ENCODE results near the gene LARP6.
"Not testable (repeated sequence)": the region's sequence is repeated elsewhere in the genome, so short reads cannot be mapped to it uniquely, and the experiment has no call there.

LARP6 gene

DNA sequence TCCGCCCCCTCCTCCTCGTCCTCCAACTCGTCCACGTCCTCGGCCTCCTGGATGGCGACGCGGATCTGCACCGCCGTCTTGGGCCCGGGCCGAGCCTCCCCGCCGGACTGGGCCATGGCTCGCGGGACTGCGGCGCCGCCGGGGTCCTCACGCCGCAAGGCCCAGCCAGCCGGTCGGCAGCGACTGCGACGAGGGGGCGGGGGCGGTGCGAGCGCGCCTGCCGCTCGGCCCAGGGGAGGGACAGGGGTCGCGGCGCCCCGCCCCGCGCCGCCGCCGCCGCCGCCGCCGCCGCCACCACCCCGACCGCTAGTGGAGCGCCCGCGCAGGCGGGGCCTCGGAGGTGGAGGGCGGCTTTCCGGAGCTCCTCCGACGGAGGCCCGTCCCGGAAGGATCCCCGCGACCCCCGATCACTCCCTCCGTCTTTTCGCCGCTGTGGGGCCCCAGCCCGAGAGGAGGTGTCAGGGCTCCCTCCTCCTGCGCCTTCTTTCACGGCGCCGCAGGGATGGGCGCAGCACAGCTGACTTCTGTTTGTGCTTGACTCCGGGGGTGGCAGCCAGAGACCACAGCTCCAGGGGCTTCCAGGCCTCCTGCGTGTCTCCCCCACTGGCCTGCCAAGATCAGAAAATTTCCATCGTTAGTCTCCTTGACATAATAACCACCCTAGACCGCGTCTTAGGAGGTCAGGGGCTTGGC, at the start of gene LARP6:
LARP6 (minus strand) TSS at position 185 of the 693 bp plus-strand sequence; CDS start at position 116, 69 bp downstream.
- no peak for DNase-seq (ENCODE audit: low spot score)

DNA sequence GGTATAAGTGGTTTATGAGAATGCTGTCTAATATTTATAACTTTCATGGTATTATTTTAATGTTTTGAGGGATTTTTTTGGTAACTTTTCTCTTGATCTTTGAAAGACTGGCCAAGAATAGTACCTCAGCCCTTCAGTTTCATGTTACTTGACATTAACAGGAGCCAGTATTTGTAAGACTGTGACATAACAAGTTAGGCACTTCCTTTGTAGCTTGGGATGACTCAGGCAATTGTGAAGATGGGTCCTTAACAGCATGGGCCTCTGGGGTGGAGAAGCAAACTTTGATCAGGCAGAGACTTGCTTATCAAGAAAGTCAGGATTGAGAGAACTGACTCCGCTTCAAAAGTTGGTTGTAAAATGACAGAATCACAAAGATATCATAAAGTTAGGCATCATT, 48.1 kb upstream of the LARP6 start:
- DNase-seq (ENCODE audit: low spot score), result no peak

DNA sequence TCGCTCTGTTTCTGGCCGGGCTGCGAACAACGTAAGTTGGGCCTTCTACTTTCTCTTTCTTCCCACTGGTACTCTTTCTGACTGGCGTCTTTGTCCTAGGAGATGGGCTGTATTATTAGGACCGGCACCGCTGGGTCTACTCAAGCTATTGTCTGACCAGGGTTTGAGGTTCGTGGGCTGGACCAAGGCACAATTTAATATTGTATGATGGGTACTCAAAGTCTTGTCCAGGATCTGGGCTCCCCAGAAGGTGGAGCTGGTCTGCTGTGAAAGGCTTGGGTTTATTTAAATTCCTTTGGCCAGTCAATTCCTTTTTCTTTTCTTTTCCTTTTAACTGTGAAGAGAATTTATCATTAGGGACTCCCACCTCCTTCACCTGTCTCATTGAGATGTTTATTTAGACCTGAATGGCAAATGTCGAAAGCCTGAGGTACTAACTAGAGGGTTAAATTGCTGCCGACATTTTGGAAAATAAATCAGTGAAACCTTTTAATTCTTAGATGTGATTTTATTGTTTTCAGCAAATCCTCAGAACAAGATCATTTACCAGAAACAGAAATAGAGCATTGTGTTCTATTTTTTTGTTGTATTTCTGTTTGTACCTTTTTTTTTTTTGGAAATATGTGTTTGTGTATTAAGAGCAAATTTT, 39.1 kb upstream of the LARP6 start:
- no peak for DNase-seq (ENCODE audit: low spot score)

DNA sequence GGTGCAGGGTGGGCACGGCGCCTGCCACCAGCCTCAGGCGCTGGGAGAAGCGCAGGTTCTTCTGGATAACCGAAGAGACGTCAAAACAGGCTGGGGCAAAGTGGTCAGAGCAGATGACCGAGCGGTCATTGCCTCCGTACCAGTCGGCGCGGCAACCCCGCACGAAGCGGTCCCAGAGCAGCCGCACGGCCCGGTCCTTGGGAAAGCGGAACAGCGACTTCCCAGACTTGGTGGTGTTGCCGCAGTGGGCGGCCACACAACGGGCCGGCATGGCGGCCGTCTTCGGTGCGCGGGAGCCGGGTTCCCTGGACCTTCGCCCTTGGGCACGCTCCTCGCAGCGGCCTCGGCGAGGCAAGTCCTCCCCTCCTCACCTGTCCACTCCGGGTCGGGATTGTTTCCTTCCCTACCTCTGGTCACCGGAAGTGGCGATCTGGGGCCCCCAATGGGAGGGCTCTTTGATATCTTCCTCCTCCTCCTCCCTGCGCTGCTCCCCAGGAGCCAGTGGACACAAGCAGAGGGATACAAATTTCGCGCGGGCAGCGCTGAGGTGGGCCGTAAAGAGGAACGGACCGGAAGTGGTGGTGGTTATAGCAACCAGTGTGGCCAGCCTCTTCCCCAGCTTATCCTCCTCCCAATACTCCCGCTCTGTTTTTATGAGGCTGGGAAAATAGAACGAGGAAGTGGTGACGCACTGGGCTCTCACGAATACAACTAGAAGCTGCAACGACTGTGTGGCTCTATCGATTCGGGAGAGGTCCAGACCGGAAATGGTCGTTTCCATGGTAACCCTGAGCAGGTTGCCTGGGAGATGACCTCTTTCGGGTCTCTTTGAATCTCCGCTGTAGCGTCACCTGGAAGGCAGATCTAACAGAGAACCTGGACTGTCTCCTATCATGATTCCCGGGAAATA, 38.3 kb upstream of the LARP6 start, which contains the start of the genes LRRC49 and THAP10:
LRRC49 (plus strand) TSS at position 825 of the 910 bp plus-strand sequence; CDS start at position 894, 69 bp downstream.
THAP10 (minus strand) TSS at position 432 of the 910 bp plus-strand sequence; CDS start at position 271, 161 bp downstream.
- DNase-seq (ENCODE audit: low spot score), result no peak

DNA sequence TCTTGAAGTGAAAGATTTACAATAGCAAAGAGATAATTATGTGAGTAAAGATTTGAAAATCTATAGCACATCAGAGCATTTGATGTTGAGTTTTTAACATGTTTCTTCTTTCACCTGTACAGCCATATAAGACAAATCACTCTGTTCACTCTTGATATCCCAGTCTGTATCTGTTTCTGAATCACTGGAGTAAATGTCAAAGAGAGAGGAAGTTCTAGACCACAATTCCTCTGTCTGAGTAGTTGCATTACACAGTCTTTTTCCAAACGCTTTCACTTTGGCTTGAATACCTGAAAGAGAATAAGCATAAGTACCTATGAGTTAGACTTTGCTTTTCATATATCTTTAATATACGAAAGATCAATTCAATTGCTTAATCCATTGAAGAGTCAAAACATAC, 28.4 kb upstream of the LARP6 start:
- DNase-seq (ENCODE audit: low spot score), result no peak

DNA sequence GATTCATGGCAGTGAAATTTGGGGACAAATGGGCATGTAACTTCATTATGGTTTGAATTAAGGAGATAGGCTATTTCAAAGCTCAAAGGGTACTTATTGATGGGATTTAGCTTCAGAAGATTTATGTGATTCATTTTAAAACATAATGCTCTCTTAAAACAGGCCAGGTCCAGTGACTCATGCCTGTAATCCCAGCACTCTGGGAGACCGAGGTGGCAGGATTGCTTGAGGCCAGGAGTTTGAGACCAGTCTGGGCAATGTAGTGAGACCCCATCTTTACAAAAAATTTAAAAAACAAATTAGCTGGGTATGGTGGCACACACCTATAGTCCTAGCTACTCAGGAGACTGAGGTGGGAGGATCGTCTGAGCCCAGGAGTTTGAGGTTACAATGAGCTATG, 26.8 kb upstream of the LARP6 start:
- DNase-seq (ENCODE audit: low spot score), result no peak

DNA sequence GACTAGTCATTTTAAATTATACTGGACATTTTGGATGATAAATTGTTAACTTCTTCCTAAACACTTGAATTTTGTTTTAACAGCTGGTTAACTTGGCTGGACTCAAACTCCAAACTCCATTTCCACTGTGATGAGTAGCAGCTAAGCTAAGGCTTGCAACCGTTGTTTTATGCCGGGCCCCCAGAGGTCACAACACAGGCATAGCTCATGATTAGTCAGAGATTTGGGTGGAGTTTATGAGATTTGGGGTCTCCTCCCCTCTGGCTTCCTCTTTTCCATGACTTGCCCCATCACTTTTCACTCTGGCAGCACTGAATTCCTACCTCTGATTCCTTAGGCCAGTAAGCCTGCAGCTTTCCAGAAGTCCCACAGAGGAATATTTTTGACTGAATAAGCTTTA, 25.4 kb upstream of the LARP6 start:
- DNase-seq (ENCODE audit: low spot score), result no peak

DNA sequence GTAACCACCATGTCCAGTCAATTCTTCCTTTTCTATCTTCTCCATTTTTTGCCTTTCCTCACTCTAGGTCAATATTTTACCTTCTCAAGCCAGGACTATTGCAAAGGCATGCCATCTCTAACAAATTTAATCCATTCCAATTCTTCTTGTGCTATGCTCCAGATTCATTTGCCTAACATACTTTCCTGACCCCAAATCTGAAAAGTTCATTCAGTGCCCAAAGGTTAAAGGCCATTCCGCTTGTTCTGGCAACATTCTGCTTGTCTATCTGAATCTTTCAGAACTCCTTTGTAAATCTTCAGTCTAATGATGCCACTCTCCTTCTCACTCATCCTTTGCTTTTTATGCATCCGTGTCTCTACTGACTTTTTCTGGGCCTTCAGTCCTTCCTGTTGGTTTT, 22.7 kb upstream of the LARP6 start:
- no peak for DNase-seq (ENCODE audit: low spot score)

DNA sequence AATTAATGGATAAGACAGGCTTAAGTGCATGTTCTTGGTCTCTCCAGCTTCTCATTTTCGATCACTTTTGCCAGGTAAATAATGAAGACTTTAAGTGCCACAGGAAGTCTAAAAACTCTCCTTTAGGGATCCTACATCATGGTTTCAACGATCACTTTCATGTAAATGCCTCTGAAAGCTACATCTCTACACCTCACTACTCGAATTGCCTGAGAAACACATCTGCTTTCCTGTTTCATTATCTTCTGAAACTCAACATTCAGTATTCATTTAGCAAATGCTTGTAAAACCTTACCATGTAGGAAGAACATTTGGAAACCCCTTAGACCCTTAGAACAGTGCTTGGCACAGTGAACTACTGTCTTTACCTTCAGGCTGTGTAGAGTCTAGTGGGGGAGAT, 22.1 kb upstream of the LARP6 start:
- DNase-seq (ENCODE audit: low spot score), result no peak

DNA sequence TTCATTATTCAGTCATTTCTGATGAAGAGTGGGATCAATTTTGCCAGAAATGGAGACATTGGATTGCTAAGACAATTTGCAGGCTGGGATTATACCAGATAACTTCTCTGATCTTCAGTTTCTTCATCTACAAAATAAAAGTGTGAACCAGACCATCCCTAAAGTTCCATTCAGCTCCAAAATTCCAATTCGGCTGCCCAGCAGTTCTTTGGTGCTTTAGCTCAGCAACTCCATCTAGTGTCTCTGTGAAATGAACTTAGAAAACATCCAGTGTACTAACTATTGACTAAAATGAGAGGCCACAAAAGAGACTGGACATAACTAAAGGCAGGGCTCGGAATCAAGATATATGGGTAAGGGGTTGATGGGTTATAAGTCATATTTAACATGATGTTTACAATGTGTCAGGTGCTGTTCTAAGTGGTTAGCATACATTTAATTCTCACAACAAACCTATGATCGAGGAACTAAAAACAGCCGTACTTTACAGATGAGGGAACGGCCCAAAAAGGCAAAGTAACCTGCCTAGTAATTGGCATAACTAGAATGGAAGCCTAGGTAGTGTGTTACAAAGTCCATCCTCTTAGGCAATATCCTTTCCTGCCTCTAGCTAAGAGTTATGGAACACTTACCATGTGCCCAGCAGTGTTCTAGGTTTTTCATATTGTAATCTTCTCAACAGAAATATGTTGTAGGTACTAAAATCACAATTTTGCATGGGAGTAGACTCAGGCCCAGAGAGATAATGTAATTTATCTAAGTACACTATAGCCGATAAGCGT, 21.2 kb upstream of the LARP6 start:
- DNase-seq (ENCODE audit: low spot score), result no peak

DNA sequence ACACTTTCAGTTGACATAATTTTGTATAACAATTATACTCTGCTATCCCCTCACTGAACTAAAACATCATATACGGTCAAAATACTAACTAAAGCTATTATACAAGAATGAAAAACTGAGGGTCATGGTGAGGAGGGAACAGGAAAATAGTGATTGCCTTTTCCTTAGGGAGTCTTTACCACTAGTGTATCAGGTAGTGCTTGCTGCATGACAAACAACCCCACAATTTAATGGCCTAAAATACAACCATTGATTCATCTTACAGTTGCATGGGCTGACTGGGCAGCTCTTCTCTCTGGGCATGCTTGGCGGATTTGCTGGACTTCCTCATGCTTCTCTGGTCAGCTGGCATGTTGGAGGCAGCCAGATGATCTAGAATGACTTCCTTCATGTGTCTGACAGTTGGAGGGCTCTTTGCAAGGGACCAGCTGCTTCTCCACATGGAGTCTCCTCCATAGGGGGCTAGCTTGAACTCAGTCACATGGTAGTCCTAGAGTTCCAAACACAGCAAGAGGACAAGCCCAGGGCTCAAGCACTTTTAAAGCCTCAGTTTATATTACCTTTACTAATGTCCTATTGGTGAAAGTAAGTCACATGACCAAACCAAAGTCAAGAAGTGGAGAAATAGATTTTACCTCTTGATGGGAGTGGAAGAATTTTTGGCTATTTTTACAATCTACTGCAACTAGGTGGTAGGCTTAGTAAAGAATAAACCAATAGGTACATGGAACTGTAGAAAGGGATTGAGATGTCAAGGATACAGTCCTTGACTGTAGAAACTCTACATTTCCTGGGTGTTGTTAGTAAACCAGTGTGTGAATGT, 19.5 kb upstream of the LARP6 start:
- no peak for DNase-seq (ENCODE audit: low spot score)

DNA sequence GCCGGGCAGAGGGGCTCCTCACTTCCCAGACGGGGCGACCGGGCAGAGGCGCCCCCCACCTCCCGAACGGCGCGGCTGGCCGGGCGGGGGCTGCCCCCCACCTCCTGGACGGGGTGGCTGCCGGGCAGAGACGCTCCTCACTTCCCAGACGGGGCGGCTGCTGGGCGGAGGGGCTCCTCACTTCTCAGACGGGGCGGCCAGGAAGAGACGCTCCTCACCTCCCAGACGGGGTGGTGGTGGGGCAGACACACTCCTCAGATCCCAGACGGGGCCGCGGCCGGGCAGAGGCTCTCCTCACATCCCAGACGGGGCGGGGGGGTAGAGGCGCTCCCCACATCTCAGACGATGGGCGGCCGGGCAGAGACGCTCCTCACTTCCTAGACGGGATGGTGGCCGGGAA, 17.5 kb upstream of the LARP6 start:
- not testable (repeated sequence) for DNase-seq (ENCODE audit: low spot score)

DNA sequence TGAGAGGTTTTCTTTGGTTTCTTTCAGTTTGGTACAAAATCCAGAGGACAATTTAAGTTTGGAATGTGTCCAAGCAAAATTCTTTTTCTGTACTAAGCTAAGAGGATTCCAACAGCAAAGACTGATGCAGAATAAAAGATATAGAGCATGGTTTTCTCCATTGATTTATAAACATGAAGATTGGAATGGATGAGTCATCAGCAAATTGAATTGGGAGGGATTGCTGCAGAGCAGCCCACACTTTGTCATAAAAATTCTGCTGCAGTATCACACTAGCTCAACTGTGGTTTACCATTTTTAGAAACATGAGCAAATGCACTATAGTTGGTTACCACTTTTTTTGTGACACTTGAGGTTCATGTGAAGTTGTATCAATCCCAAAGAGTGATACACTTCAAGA, 16.1 kb upstream of the LARP6 start:
- DNase-seq (ENCODE audit: low spot score), result no peak

DNA sequence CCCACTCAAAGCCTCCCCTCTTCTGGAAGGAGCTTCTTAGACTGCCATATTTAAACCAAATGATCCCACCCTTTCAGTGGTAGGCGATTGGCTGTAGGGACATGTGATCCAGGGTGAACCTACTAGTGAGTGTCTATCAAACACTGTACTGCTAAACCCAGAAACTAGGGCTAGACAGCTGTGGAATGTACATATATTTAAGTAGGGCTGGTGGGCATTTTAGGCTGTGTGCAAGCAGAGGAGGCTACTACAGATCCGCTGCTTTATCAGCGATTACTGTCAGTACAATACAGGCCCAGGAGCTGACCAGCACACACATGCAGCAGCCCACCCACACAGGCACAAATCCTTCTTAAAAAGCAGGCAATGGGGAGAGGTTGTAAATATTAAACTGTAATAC, 15.4 kb upstream of the LARP6 start:
- DNase-seq (ENCODE audit: low spot score), result no peak

DNA sequence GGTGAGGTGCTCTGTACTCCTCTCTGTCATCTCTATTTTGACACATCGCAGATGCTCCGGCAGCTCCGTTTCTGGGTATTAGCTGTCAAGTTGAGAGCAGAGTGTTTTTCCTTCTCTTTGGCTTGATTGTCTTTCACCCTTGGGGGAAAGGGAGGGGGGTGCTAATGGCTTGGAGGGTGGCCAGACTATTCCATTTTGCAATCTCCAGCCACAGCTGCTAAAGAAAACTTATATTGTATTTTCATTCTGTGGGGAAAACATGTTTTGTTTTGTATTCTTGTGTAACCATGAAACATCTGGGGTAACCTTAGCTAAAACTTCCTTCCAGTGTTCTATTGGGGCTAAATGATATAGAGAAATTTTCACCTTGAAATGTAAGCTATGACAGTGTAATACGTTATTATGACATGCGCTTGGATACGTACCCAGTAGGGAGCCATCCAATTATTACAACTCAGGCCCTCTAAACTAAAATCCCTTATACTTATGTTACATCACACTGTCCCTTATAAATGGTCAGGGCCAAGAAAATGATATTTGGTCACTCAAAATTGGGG, 14.0 kb upstream of the LARP6 start:
- DNase-seq (ENCODE audit: low spot score), result no peak

DNA sequence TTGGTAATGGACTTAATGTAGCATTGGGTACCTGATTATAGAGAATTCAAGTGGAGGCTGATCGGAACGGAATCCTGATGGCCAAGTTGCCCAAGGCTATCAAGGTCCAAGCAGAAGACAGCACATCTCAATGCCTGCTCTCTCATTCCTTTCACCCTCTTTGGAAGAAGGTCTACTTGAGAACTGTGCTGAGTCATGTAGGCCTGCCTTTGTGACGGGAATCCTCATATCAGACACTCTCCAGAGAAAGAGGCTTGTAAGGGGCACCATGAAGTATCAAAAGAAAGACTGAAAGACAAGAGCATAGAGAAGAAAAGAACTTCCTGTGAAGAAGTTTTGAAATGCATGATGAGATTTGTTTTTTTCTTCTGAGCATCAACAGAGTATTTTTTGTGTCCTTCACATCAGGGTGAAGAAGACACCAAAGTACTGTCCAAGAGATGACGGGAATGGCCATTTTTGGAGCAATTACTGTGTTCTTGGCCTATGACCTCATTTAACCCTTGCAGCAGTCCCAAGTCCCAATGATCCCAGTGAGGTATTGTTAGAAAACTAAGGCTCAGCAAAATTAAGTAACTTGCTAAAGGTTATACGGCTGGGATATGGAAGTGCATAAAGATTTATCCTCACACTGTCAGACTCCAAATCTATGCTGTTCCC, 13.2 kb upstream of the LARP6 start:
- DNase-seq (ENCODE audit: low spot score), result no peak

DNA sequence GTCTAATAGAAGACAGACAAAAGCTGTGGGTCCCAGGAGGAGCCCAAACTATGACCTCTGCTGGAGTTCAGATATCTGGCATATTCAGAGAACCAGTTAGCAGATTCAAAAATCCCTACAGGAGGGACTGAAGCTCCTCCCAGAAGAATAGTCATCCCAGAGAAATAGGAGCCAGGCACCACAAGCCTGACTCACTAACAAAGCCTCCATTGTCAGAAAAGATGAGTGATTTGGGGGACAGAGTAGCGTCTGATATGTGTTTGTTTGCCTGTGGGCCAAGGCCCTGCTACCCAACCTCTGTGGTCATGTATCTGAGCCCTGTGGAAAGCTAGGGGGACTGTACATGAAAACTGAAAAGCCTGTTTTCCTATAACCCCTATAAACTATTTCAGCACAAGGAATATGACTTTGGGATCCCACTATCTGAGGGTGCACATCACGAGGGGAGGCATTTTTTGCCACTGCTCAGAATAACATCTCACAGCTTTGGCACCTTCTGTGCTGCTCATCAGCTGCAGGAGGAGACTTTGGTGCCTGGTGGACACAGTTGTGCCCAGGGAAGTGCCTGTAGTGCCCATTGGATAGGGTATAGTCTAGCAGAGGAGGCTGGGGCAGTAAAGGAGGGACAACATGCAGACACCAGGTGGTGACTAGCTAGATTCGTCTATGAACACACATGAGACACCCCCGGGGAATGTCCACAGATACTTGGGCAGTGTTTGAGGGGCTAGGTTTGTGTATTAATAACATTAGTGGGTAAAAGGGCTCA, 9.7 kb upstream of the LARP6 start:
- no peak for DNase-seq (ENCODE audit: low spot score)

DNA sequence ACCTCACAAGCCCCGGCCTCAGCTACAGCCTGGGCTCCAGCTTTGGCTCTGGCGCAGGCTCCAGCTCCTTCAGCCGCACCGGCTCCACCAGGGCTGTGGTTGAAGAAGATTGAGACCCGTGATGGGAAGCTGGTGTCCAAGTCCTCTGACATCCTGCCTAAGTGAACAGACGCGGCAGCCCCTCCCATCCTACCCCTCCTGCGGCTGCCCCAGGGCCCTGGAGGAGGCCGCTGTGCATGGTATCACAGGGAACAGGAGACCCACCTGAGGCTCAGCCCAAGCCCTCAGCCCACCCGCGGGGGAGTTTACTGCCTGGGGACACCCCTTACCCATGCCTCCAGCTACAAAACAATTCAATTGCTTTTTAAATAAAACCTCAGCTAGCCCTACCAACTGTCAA, 6.0 kb upstream of the LARP6 start:
- DNase-seq (ENCODE audit: low spot score), result no peak

DNA sequence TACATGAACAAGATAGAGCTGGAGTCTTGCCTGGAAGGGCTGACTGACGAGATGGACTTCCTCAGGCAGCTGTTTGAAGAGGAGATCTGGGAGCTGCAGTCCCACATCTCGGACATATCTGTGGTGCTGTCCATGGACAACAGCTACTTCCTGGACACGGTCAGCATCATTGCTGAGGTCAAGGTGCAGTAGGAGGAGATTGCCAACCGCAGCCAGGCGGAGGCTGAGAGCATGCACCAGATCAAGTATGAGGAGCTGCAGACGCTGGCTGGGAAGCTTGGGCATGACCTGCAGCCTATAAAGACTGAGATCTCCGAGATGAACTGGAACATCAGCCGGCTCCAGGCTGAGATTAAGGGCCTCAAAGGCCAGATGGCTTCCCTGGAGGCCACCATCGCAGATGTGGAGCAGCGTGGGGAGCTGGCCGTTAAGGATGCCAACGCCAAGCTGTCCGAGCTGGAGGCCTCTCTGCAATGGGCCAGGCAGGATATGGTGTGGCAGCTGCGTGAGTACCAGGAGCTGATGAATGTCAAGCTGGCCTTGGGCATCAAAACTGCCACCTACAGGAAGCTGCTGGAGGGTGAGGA, 5.5 kb upstream of the LARP6 start:
- DNase-seq (ENCODE audit: low spot score), result no peak
